Left renal cortex interstitium (tissue), 4 donors: ENCODE results near the gene PSMD13. TPM values are rescaled to one million over a fixed set of nuclear protein-coding genes. Genes with fewer than 3 reads are reported as not detected.
"Not testable (repeated sequence)": the region's sequence is repeated elsewhere in the genome, so short reads cannot be mapped to it uniquely, and the experiment has no call there.

ENCODE experiments used
- DNase-seq, 4 donors: peaks; one replicate each; pipeline ENCODE4 v3.0.0-alpha.2; 2013; ENCODE audit warnings: low read depth in 4 of 4, low spot score in 2 of 4, missing footprints in 1 of 4
- polyA plus RNA-seq, 4 donors: library from polyadenylated mRNA; unstranded; fragments of 120-200 nt; gene quantifications; one replicate each; pipeline ENCODE4 v1.2.1, GENCODE V29; 2013; ENCODE audit not compliant: insufficient read length in 4 of 4

Gene PSMD13
- polyA plus RNA-seq, 4 donors: 132 to 167 (median 139) TPM

- DNase-seq: no peak
These were observed 20.4 kb upstream of the PSMD13 start for GRCh38 chr11:216081-216974.

- DNase-seq: no peak
These were observed 19.1 kb upstream of the PSMD13 start for GRCh38 chr11:217704-218103.

GRCh38 chr11:218815-219593 lies 17.8 kb upstream of the PSMD13 start:
- DNase-seq: no peak

DNA sequence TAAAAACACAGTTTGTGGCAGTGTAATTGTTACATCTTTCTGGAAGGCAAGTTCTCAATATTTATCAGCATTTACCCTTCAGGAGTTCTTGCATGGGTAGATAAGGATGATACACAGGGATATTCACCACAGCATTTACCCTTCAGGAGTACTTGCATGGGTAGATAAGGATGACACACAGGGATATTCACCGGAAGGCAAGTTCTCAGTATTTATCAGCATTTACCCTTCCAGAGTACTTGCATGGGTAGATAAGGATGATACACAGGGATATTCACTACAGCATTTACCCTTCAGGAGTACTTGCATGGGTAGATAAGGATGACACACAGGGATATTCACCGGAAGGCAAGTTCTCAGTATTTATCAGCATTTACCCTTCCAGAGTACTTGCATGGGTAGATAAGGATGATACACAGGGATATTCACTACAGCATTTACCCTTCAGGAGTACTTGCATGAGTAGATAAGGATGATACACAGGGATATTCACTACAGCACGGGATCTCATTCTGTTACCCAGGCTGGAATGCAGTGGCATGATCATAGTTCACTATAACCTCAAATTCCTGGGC lies 16.0 kb upstream of the PSMD13 start:
- DNase-seq: not testable (repeated sequence)

DNA sequence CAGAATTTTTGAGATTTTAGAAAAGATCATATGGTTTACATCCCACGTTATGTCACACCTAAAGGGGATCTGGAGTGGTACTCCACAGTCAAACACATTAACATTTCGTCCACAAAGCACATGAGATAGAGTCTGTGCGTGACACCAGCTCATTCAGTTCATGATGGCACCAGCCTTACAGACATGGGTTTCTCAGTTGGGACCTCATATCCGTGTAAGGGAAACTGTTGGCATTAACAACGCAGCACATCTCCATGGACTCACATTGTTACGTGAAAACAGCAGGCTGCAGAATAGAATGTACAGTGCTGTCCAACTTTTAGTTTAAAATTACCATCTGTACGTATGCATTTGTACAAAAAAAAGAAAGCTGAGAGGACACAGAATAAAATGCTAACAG lies 15.2 kb upstream of the PSMD13 start:
- no peak for DNase-seq

GRCh38 chr11:221998-222789 lies 14.6 kb upstream of the PSMD13 start:
- no peak for DNase-seq

- DNase-seq: no peak
These were observed 13.6 kb upstream of the PSMD13 start for GRCh38 chr11:223026-223789.

DNA sequence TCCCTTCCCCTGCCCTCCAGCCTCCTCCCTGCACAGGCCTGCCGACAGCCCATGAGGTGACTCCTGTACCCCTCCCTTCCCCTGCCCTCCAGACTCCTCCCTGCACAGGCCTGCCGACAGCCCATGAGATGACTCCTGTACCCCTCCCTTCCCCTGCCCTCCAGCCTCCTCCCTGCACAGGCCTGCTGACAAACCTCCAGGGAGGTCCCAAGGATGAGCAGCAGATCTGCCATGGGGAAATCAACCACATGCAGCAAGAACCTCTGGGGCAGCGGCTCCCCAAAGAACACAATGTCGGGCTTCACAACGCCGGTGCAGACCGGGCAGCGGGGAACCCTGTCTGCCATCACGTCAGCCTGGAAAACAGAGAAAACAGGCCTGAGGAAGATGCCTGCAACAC lies 12.9 kb upstream of the PSMD13 start:
- DNase-seq: no peak

DNA sequence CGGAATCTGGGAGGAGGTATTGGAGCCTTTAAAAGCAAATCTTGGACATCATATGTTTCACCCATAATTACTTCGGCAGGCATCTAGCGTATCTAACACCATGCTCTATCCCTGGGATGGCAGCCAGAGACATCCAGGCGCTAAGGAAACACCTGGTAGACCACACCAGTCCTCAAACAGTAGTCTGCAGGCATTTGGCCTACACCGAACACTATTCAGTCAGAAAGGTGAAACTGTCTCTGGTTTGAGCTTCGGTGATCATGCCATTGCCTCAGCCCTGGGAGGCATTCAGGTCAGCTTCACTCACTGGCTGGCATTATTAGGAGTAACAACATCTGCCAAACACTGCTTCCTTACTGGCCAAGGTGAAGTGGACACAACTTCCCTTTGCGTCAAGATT lies 12.4 kb upstream of the PSMD13 start:
- DNase-seq: no peak

DNA sequence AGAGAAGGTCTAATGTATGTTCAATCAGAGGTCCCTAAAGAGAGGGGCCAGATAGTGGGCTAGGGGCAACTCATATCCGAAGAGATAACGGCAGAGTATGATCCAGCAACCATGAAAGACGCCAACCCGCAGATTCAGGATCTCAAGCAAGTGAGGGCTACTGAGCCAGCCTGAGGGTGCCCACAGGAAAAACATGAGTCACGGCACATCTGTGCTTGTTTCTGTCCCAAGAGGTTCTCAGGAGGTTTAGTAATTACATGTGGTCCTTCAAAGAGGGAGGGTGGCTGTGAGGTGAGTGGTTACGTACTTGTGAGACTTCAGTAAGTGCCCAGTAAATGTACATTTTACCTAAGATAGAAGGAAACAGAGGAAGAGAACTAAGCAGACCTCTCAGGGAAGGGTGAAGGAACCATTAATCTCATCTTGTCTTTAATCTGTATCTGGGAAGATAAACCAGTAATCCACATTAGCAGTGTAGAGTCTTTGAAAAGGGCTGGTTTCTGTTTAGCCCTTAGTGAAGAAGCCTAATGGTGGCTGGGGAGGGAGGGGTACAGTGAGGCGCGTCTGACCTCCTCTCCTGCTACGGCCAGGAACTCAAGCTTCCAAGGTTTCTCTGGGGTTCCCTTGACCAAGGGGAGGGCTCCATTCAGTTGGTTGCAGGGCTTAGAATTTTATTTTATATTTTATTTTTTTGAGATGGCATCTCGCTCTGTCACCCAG lies 10.9 kb upstream of the PSMD13 start:
- DNase-seq: no peak

- no peak for DNase-seq
These were observed 8.9 kb upstream of the PSMD13 start for GRCh38 chr11:227824-228379.

DNA sequence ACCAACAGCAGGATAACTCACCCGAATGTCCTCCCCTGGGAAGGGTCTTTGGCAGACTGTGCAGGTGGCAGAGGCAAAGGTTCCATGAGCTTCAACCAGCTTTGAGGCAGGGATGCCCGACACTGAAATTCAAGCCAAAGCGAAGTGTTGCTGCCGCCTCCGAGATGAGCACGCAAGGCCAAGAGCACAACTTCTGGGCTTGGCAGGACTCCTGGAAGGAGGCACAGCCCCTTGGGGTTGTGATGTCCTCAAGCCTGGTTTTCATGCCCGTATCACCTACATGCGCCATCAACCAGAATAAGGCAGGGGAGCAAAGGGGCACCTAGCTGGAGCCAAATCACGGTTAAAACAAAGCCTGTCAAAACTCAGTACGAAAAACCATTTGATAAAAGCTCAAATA lies 6.3 kb upstream of the PSMD13 start:
- DNase-seq: no peak

DNA sequence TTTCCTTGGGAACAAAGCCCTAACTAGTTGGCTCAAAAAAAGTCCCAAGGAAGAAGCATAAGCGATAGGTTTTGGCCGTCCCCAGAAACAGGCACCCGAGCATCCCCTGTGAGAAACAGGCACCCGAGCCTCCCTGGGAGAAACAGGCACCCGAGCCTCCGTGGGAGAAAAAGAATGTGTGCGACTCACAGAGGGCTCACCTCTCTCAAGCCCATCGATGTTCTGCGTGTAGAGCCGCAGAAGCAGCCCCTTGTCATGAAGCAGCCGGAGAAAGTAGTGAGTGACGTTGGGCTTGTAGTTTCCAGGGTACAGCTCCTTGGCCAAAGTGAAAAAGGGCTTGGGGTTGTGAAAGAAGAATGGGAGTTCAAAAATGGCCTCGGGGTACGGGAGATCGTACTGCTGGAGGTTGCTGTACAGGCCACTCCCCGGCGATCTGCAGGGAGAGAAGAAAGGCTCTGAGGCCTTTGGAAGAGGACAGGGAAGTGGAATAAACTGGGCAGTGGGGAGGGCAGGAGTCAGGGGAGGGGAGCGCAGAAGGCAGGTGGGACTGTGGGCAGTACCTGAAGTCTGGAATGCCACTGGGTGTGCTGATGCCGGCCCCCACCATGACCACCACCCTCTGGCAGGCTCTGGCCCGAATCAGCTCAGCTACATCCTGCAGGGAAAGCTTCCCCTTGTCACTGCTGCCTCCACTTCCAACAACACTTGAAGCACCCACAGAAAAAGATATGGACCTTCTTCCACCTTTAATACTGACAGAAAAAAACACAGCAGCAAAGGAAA lies 3.8 kb upstream of the PSMD13 start:
- DNase-seq: no peak

GRCh38 chr11:235180-235579 lies 1.6 kb upstream of the PSMD13 start:
- DNase-seq: no peak

- DNase-seq: peak in 3 of 4 donors; percentile 5 to 39 (median 26)
These were observed 1.2 kb upstream of the PSMD13 start for GRCh38 chr11:235609-235996.

GRCh38 chr11:235997-236773 lies 591 bp upstream of the PSMD13 start, which contains the start of gene SIRT3:
SIRT3 (minus strand) TSS chr11:236342; CDS start chr11:236328, 14 bp downstream.
- peak; percentile 46 to 77 (median 66) for DNase-seq

GRCh38 chr11:238346-238745 lies 1.6 kb downstream of the PSMD13 start:
- not testable (repeated sequence) for DNase-seq
